Measurements from ENCODE around the gene SCAPER.

DNA sequence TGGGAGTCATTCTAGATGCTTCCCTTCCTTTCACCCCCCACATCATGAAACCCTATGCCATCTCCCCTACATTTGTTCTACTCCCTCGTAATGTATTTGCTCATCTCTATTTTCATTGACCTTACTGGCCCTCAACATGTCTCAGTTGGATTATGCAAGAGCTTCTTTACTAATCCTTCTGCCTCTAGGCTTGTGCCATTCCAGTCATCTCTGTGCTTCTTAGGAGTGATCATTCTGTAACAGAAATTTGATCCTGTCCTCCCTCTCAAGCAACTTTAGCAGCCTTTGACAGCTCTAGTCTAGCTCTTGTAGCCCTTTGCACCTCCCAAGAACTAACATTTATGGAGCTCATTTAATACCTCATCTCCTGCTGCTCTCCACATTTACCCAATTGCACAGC, 503.9 kb downstream of the SCAPER start:
- no peak for TF ChIP-seq CEBPB (IDR thresholded peaks at IDR 0.05)
- TF ChIP-seq, protein P1, sequence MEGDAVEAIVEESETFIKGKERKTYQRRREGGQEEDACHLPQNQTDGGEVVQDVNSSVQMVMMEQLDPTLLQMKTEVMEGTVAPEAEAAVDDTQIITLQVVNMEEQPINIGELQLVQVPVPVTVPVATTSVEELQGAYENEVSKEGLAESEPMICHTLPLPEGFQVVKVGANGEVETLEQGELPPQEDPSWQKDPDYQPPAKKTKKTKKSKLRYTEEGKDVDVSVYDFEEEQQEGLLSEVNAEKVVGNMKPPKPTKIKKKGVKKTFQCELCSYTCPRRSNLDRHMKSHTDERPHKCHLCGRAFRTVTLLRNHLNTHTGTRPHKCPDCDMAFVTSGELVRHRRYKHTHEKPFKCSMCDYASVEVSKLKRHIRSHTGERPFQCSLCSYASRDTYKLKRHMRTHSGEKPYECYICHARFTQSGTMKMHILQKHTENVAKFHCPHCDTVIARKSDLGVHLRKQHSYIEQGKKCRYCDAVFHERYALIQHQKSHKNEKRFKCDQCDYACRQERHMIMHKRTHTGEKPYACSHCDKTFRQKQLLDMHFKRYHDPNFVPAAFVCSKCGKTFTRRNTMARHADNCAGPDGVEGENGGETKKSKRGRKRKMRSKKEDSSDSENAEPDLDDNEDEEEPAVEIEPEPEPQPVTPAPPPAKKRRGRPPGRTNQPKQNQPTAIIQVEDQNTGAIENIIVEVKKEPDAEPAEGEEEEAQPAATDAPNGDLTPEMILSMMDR (IDR thresholded peaks at IDR 0.05), result no peak
- no peak for TF ChIP-seq BHLHE40 (IDR thresholded peaks at IDR 0.05; ENCODE audit: low read depth, low read length)
- no peak for TF ChIP-seq TP53 (CRISPR knock-in tag; IDR thresholded peaks at IDR 0.05)
- no peak for TF ChIP-seq JUNB (IDR thresholded peaks at IDR 0.05)
- TF ChIP-seq MAFK (IDR thresholded peaks at IDR 0.05; ENCODE audit: partially characterized antibody), result no peak
- TF ChIP-seq EP300 (IDR thresholded peaks at IDR 0.05), result no peak
- TF ChIP-seq HDAC2 (IDR thresholded peaks at IDR 0.05), result no peak
- TF ChIP-seq RCOR1 (IDR thresholded peaks at IDR 0.05; ENCODE audit: low read depth, low read length), result no peak
- no peak for TF ChIP-seq RAD21 (conservative IDR thresholded peaks at IDR 0.05 in 1 of 2, IDR thresholded peaks at IDR 0.05 in 1 of 2)
- no peak for TF ChIP-seq CHD4 (IDR thresholded peaks at IDR 0.05; ENCODE audit: borderline replicate concordance)
- TF ChIP-seq EHF (CRISPR knock-in tag; IDR thresholded peaks at IDR 0.05), result no peak
- TF ChIP-seq HOXA7 (CRISPR knock-in tag; IDR thresholded peaks at IDR 0.05), result no peak

Measured in A549 (cell line).